ENCODE data around the gene AVPR2. TPM values are rescaled to one million over a fixed set of nuclear protein-coding genes. Genes with fewer than 3 reads are reported as not detected.

The AVPR2 gene
- total RNA-seq, 1 experiment from 2014 or later: 10.6 TPM

DNA sequence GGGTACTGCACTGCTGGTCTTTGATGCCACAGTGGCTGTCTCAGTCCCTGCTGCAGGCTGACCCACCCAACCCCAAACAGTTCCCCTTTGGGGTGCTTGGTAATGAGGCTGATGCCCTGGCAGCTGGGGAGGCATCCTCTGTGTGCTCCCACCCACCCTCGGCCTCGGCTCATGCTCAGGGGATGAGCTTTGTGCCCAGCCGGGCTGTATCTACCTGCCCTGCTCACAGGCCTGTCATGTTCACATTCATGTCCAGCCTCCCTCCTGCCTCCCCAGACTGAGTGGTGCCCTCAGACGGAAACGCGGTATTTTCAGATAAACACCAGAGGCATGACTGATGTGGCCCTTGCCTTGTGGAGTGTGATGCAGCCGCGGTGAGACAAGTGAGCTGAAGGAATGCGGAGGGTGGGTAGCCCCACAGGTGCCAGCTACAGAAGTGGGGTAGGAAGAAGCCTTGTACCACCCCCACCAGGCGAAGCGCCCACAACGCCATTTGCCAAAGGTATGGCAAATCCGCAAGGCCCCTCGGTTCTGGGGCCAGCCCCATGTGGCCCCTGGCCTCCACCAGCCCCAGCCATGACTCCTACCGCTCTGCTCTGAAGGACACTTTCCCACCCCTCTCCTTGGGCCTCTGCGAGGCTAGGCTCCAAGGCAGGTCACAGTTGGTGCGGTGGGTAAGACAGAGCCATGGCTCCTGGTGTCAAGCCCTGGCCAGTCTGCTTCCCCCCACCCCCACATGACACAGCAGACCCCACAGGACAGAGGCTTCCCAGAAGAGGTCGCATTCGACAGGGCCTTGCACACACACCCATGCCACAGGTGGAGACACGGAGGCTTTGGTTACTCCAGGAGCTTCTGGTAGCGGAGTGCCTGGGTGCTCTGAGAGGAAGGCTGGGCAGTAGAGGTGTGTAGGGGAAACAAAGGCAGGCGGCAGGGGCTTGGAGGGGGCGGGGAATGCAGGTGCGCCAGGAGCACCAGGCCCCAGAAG is 41.8 kb downstream of the AVPR2 start:
- no peaks in the 10 kb centered on the region for H3K27me3 ChIP-seq (ENCODE audit: control insufficient read depth, insufficient read depth, low read length)
- H3K27ac ChIP-seq (ENCODE audit: low read length): no peak overlapping the region
- TF ChIP-seq POLR2AphosphoS5 (IDR thresholded peaks at IDR 0.05; ENCODE audit: low read depth, low read length): peak; percentile 14; the same call in 1 of the 2 replicates
- TF ChIP-seq, protein P1, sequence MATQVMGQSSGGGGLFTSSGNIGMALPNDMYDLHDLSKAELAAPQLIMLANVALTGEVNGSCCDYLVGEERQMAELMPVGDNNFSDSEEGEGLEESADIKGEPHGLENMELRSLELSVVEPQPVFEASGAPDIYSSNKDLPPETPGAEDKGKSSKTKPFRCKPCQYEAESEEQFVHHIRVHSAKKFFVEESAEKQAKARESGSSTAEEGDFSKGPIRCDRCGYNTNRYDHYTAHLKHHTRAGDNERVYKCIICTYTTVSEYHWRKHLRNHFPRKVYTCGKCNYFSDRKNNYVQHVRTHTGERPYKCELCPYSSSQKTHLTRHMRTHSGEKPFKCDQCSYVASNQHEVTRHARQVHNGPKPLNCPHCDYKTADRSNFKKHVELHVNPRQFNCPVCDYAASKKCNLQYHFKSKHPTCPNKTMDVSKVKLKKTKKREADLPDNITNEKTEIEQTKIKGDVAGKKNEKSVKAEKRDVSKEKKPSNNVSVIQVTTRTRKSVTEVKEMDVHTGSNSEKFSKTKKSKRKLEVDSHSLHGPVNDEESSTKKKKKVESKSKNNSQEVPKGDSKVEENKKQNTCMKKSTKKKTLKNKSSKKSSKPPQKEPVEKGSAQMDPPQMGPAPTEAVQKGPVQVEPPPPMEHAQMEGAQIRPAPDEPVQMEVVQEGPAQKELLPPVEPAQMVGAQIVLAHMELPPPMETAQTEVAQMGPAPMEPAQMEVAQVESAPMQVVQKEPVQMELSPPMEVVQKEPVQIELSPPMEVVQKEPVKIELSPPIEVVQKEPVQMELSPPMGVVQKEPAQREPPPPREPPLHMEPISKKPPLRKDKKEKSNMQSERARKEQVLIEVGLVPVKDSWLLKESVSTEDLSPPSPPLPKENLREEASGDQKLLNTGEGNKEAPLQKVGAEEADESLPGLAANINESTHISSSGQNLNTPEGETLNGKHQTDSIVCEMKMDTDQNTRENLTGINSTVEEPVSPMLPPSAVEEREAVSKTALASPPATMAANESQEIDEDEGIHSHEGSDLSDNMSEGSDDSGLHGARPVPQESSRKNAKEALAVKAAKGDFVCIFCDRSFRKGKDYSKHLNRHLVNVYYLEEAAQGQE (IDR thresholded peaks at IDR 0.05; ENCODE audit: insufficient read depth in 1 of 2, low read depth in 2 of 2, low read length in 1 of 2): no peak
- in situ Hi-C loops (cut with HindIII; ENCODE audit: low pct_unique_long_range_greater_than_20kb, low sequenced_read_pairs) (no loop called here), intact Hi-C loops (cut with micrococcal nuclease; ENCODE audit: unreplicated experiment) (loop anchor here (2.0 kb wide), 1 partner anchor 21 kb away; no protein-coding TSS in a partner anchor)
- no peaks in the 10 kb centered on the region; the same call in 1 of the 2 replicates for H3K36me3 ChIP-seq (ENCODE audit: control insufficient read depth, insufficient read depth, low read length)
- no peak overlapping the region for H3K4me3 ChIP-seq (ENCODE audit: low read depth in 2 of 2, low read length in 2 of 2)
- ChIA-PET POLR2A (interaction anchor here (0.7 kb wide), 1 partner anchor 174 kb away, joined by 11 read pairs; no protein-coding TSS in a partner anchor), CTCF (interaction anchor here (0.5 to 4.8 kb wide), 5 partner anchors 18 to 180 kb away, joined by 4 to 45 read pairs (median 8); partner anchors contain the start of gene ARHGAP4)
- no TSS peak for BruUV-seq (replicated peaks)
- ATAC-seq (no peak), DNase-seq (ENCODE audit: low read depth, low spot score) (no peak)
- no peaks in the 10 kb centered on the region for H3K9me3 ChIP-seq (ENCODE audit: control insufficient read depth, insufficient read depth, low read depth, low read length)
- H3K4me1 ChIP-seq (ENCODE audit: control insufficient read depth, insufficient read depth, low read length): peaks cover 26% of the 10 kb centered on the region

DNA sequence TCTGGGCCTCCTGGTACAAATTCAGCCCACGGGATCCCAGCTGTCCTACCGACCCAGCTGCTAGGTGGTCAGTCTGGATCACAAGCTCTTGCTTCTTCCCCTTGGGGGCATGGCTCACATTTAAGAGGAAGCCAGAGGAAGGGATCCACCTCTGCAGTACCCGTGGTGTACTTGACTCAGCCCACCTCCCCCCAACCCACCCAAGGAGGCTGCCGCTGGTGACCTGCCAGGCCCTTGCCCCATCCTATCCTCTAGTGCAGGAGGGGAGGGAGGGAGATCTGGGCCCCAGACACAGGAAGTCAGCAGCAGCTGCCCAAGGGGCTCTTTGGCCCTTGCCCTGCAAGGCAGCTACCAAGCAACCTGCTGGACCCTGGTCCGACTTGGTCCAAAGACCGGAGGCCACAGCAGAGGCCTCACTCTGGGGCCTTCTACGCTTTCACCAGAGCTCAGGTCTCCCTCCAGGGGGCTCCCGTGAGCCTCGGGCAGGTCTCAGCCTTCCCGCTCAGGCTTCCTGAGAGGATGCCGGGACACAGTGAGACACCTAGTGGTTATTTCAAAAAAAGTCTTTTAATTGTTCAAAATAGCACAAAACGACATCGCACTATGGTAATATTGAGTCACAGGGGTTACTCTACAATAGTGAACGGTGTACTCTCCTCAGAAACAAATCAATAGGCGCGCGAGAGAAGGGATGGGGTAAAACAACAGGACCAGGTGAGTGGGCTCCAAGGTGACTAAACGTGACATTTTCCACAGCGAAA is 42.7 kb downstream of the AVPR2 start:
- TF ChIP-seq POLR2AphosphoS5 (IDR thresholded peaks at IDR 0.05; ENCODE audit: low read depth, low read length): peak; percentile 18; the same call in 1 of the 2 replicates
- TF ChIP-seq, protein P2, sequence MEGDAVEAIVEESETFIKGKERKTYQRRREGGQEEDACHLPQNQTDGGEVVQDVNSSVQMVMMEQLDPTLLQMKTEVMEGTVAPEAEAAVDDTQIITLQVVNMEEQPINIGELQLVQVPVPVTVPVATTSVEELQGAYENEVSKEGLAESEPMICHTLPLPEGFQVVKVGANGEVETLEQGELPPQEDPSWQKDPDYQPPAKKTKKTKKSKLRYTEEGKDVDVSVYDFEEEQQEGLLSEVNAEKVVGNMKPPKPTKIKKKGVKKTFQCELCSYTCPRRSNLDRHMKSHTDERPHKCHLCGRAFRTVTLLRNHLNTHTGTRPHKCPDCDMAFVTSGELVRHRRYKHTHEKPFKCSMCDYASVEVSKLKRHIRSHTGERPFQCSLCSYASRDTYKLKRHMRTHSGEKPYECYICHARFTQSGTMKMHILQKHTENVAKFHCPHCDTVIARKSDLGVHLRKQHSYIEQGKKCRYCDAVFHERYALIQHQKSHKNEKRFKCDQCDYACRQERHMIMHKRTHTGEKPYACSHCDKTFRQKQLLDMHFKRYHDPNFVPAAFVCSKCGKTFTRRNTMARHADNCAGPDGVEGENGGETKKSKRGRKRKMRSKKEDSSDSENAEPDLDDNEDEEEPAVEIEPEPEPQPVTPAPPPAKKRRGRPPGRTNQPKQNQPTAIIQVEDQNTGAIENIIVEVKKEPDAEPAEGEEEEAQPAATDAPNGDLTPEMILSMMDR (IDR thresholded peaks at IDR 0.05): no peak
- peak overlapping the region; percentile 56 for H3K27ac ChIP-seq (ENCODE audit: low read length)
- BruUV-seq (replicated peaks): no TSS peak
- DNase-seq (ENCODE audit: low read depth, low spot score) (no peak), ATAC-seq (peak; percentile 90)
- in situ Hi-C loops (cut with HindIII; ENCODE audit: low pct_unique_long_range_greater_than_20kb, low sequenced_read_pairs) (no loop called here), intact Hi-C loops (cut with micrococcal nuclease; ENCODE audit: unreplicated experiment) (loop anchor here (2.0 kb wide), 1 partner anchor 22 kb away; no protein-coding TSS in a partner anchor)
- no peaks in the 10 kb centered on the region; the same call in none of the 2 replicates for H3K36me3 ChIP-seq (ENCODE audit: control insufficient read depth, insufficient read depth, low read length)
- POLR2A ChIA-PET: interaction anchor here (1.6 kb wide), 1 partner anchor 19 kb away, joined by 5 read pairs; no protein-coding TSS in a partner anchor
- H3K4me3 ChIP-seq (ENCODE audit: low read depth in 2 of 2, low read length in 2 of 2): no peak overlapping the region
- H3K4me1 ChIP-seq (ENCODE audit: control insufficient read depth, insufficient read depth, low read length): peaks cover 22% of the 10 kb centered on the region
- H3K9me3 ChIP-seq (ENCODE audit: control insufficient read depth, insufficient read depth, low read depth, low read length): no peaks in the 10 kb centered on the region
- CTCF ChIA-PET: interaction anchor here (0.6 to 4.8 kb wide), 9 partner anchors 12 to 181 kb away, joined by 3 to 45 read pairs (median 4); partner anchors contain the start of genes ARHGAP4 and NAA10
- no peaks in the 10 kb centered on the region for H3K27me3 ChIP-seq (ENCODE audit: control insufficient read depth, insufficient read depth, low read length)
